UCSD-AML1 (cell line): ENCODE data around the gene ZDHHC11.
A peak's percentile ranks its signal among the peaks of the same experiment; 100 is the strongest.

Experiments used
- DNase-seq: peaks from one replicate; lab custom pipeline; 2025; ENCODE audit not compliant: unreplicated experiment; lab: John Stamatoyannopoulos, UW

Gene ZDHHC11, protein sequence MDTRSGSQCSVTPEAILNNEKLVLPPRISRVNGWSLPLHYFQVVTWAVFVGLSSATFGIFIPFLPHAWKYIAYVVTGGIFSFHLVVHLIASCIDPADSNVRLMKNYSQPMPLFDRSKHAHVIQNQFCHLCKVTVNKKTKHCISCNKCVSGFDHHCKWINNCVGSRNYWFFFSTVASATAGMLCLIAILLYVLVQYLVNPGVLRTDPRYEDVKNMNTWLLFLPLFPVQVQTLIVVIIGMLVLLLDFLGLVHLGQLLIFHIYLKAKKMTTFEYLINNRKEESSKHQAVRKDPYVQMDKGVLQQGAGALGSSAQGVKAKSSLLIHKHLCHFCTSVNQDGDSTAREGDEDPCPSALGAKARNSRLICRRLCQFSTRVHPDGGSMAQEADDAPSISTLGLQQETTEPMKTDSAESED

DNA sequence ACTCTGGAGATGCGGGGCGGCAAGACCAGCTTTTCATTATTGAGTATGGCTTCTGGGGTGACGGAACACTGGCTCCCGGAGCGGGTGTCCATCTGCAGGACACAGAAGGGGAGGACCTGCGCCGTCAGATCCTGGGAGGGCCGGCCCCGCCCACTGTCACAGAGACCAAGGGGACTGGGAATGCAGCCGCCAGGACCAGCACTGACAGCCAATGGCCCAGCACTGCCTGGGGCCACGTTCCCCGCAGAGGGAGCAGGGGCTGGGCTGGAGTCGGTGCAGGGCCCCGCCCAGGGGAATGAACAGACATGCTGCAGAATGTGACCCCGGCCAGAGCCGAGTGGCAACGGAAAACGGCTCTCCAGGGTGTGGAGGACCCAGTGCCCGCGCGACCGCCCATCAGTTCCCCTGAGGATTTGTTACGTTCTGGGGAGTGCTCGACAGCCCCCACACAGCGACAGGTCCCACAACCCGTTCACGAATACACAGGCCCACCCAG lies at the start of gene ZDHHC11:
Gene ZDHHC11, minus strand, starts transcription at position 476 of the 496 bp plus-strand sequence. Its CDS starts 384 bp downstream, at position 92.
- no peak for DNase-seq

DNA sequence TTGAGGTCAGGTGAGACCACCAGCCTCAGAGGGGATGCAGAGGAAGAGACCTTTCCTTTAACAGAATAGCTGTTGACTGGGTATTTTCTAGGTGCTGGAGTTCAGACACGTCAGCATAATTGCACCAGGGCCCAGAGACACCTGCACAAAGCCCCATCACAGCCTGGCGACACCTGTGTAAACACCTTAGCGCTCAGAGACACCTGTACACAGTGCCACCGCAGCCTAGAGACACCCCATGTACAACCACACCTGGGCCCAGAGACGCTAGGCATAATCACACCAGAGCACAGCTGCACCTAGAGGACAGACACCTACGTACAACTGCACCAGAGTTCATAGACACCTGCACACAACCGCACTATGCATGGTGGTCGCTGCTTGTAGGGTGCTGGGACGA lies 42.9 kb upstream of the ZDHHC11 start:
- no peak for DNase-seq

DNA sequence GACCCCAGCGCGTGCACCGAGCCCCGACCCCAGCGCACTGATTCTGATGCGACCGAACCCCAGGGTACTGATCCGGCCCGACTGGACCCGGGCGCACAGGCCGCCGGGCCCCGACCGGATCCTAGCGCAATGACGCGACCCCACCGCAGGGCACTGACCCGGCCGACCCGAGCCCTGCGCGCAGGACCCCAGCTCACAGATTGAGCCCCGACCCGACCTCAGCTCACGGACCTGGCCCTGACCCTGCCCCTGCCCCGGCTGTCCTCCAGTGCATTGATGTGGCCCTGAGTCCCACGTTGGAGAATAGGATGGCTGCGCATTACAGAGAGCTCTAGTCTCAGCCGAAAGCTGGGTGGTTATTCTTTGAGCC lies 42.3 kb upstream of the ZDHHC11 start:
- DNase-seq: no peak

DNA sequence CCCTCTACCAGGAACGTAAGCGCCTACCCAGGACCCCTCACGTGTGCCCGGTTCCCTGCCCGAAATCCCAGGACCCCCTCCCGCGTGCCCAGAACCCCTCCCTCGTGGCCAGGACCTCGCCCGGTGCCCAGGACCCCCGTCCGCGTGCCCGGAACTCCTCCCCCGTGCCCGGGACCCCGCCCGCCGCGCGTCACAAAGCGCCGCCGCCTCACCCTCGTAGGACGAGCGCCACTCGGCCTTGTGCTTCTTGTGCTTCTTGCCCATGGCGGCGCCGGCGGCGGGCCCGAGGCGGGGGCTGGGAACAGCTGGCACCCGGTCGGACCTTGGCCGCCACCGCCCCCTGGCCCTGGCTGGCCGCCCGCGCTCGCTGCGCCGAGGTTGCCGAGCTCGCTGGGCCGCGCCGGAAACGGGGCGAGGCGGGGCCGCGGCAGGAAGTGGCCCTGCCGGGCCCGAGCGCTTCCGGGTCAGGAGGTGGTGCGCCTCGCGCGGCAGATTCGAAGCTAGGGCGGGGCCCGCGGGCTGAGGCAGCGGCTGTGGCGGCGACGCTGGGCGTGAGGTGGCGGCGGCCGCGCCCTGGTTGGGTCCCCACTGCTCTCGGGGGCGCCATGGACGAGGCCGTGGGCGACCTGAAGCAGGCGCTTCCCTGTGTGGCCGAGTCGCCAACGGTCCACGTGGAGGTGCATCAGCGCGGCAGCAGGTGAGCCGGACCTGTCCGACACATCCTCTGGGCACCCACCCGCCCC lies 41.8 kb upstream of the ZDHHC11 start, which contains the start of the genes BRD9 and TRIP13:
Gene BRD9, minus strand, starts transcription at position 408 of the 743 bp plus-strand sequence. Its CDS starts 144 bp downstream, at position 264.
Gene TRIP13, plus strand, starts transcription at position 491 of the 743 bp plus-strand sequence. Its CDS starts 115 bp downstream, at position 606.
- peak; percentile 83 for DNase-seq

DNA sequence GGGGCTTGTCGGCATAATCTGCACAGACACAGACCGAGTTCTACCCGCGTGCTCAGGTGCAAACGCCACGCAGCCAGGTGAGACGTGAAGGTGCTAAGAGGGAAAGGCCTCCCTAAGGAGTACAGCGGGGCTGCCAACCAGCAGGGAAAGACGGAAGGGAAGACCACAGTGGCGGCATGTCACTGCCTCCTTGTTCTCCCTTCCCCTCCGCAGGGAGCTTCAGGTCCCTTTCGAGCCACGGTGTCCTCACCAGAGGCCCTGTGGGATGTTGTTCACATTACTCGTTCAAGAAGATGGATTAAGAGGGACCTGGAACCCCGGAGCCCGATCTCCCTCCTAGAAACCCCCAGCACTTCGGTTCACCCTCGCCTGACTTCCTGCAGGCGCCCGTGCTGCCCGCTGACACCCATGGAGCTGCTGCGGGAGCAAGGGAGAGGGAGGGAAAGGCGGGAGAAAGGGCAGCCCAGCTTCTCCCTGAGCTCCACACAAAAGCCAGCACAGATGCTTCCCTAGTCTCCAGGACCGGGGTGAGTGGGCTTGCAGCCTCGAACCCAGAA lies 41.1 kb upstream of the ZDHHC11 start:
- DNase-seq: peak; percentile 48

DNA sequence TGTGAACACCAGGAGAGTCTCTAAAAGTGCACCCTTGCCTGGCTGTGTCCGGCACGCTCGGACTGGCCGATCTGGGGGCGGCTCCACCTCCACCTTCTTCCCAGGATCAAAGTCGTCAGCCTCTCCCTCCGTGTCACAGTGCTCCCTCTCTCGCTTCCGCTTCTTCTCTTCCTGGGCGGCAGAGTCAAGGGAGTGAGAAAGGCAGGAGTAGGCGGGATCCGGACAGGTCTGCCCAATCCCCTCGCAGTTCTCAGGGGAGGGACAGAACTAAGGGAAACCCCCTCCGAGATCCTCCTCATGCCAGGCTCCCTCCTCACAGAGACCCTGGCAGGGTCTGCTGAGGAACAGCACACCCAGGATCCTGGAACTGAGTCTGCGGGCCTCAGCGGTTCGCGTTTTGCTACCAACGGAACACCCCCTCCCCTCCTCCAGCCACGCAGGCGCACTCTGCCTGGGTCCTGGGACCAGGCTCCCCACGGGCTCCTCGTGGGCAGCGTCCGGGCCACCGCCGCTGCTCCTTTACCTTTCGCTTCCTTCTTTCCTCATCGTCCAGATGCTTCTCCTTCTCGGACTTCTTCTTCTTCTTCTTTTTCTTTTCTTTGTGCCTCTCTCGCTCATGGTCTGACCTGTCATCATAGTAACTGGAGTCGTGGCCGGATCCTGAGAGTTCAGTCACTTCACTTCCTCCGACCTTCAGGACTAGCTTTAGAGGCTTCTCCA lies 40.5 kb upstream of the ZDHHC11 start:
- no peak for DNase-seq

DNA sequence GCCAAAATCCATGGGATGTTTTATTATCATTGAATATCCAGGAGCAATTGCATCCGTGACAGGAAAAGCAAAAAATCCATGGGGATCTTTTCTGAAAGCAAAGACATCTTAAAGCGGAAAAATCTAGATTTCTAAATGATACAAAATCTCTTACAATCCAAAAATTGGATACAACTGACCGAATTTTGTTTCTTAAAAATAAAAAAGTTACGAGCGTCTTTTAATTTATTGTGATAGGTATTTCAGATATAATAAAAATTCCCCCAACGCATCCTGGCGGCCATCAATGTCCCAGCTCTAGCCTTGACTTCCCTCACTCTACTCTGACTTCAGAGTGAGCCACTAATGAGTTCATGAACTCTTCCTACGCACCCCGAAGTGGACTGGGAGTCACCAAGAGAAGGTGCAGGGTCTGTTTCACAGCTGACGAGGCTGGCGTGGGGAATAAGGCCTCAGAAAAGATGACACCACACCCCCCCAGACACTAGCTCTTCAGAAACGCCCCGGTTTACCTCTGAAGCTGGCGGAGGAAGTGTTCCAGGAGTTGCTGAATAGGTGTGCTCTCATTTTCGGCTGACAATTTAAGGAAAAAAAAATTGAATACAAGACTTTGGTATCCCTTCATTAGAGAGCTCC lies 38.4 kb upstream of the ZDHHC11 start:
- DNase-seq: no peak

DNA sequence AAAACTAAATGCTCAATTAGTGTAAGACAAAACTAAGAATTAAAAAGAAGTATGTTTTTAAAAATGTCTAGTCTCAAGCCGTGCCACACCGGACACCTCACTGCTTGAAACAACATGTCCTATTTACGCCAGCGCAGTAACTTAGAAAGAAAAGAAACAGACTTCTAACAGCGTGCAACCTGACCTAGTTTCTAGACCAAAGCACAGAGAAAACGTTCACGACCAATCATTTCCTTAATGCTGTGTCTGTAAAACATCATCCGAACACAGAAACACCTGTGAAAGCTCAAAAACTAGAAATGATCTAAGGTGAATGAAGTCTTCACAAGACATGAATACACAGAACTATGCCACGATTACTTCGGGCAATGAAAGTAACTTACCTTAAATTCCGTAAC lies 37.9 kb upstream of the ZDHHC11 start:
- DNase-seq: no peak

DNA sequence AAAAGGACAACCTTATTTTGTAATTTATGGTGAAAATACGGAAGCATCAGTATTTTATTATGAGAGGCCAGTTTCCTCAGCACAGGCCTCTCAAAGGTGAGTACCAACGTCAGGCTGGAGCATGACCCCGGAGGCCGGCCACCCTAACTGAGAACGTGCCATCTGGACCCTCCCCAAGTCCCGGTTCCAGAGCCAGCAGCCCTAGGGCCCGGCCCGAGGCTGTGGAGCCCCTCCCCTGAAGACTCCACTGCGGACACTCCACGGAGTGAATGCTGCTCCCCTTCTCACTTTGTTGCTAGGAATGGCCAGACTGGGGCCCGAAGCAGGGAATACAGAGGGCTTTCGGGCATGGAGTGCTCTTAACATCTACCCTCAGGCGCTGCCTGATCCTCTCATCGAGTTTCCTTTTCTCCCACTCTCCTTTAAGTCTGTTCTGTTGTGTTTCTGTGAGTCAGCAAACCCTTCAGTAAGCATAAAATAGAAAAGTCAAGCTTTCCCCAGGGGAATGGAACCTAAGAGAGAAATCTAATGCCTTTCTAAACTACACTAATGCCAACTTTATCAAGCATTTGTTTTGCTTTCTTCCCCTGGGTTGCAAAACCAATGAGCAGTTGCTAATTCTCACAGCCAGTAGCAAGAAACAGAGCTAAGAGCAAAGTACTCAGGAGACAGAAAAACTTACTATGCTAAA lies 37.3 kb upstream of the ZDHHC11 start:
- DNase-seq: no peak

DNA sequence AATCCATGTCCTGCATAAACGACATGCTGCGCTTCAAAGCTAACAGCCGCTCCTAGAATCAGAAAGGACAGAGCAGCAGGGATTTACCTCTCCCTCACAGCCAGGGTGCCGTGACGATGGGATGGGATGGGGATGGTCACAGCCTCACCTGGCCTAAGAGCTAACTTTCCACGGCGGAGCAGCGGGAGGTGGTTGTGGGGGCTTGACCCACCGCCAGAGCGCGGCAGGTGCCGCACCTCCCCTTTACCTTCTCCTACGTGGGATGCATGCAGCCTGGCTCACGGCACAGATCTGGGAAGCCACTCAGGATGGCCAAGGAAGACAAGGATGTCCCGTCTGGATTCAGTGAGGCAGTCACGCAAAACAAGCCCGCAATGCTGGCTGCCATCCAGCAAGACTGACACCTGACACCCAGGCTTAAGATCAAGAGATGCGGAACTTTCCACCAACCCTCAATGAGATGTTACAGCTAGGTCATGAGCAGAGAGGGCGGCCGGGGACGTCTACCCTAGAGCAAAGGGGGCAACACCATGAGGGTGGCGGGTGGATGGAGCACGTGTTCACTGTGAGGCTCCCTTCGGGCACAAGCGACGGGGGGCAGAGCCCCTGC lies 36.0 kb upstream of the ZDHHC11 start:
- no peak for DNase-seq

DNA sequence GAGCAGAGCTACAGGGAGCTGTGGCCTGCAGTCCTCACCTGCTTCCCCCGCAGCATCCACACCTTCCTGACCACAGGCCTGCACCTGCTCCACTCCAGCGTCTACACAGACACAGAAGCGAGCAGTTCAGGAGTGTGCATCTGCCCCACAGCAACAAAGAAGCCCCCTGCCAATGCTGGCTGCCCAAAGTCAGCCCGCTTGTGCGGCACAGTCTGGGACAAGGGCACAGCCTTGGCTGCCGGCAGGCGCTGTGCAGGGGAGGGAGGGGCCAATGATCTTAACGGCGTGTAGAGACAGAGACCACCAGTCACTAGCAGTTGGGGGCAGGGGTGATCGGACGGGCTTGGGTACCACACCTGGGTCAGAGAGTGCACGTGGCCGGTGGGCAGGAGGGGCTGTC lies 35.2 kb upstream of the ZDHHC11 start:
- no peak for DNase-seq

DNA sequence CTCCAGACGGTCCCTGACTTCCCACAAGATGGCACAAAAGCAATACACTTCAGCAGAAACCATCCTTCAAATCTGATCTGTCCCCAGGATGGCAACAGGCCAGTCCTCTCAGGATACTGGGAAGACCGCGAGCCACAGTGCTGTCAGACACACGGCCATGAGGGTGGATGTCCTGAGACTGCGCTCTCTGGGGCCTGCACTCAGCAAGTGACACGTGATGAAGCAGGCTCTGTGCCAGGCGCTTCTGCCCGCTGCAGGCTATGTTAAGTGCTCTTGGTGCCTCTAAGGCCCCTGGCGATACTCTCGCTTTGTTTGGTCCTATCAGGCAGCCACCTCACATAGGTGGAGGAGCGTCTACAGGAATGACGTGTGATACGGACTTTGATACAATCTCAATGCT lies 34.7 kb upstream of the ZDHHC11 start:
- DNase-seq: no peak

DNA sequence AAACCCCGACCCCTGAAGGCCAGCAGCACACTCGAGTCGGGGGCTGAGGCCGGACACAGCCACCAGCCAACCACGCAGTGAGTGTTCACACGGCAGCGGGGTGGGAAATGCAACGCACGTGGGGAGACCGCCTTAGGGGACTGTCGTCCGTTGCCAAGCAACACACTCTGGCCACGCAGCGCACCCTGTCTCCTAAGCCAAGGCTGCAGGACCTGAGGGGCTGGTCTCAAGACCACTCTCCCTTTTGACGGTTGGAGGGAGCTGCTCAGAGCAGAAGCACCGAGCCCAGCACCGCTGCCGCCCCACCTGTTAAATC lies 34.3 kb upstream of the ZDHHC11 start:
- no peak for DNase-seq

DNA sequence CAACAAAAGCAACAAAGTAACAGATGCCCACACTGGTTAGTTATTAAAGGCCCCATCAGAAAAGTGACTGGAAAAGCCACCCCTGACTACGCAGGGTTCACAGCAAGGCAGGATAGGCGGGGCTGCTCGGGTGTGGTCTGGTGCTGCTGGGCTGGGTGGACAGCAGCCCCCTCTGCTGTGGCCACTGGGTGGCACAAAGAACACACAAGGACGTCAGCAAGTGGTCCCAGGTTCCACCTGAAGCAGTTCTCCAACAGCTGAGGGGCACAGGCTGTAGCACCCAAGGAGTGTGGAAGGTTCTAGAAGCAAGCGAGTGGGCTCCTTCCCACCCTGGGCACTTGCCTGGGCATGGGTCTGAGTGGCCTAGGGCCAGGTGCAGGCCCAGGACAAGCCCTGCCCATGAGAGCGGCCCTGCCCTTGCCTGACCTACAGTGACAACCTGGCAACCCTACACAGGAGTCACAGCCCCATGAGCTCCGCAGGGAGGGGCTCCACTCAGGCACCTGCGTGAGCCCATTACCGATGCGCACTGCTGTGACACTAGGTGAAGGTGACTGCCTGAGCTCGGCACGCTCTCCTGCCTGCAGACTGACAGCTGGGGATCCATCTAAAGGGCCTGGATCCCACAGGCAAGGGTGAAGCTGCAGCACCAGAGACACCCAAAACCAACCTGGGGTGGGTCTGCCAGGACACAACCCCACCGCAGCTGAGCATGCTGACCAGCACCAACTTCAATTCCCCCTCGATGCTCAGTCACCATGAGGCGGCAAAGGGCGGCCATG lies 33.8 kb upstream of the ZDHHC11 start:
- DNase-seq: no peak

DNA sequence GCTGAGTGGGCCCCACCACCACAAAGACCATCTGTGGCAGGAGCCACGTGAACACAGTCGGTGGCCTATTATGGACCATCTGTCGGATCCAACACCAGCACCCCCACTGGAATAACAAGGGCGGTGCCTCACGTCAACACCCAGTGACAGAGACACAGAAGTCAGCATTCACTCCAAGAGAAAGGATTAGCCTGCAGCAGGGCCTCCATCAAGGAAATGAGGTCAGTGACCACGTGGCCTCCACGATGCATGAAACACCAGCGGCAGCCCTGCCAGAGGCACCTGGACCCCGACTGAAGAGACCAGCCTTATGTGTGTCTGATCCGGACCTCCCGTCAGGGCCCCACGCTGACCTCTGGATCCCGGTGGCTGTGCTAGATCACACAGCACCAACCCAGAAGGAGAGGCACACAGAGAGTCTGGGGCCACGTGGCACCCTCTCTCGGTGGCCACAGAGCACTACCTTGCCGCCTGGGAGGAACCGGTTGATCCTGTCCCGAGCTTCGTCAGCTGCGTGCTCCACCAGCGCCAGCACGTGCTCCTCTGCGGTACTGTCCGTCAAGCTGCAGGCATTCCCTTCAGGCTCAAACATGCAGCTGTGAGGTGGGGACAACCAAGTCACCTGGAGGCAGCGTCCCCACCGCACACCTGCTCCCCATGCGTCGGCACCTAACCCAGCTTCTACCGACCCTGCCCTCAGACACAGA lies 32.8 kb upstream of the ZDHHC11 start:
- DNase-seq: no peak

DNA sequence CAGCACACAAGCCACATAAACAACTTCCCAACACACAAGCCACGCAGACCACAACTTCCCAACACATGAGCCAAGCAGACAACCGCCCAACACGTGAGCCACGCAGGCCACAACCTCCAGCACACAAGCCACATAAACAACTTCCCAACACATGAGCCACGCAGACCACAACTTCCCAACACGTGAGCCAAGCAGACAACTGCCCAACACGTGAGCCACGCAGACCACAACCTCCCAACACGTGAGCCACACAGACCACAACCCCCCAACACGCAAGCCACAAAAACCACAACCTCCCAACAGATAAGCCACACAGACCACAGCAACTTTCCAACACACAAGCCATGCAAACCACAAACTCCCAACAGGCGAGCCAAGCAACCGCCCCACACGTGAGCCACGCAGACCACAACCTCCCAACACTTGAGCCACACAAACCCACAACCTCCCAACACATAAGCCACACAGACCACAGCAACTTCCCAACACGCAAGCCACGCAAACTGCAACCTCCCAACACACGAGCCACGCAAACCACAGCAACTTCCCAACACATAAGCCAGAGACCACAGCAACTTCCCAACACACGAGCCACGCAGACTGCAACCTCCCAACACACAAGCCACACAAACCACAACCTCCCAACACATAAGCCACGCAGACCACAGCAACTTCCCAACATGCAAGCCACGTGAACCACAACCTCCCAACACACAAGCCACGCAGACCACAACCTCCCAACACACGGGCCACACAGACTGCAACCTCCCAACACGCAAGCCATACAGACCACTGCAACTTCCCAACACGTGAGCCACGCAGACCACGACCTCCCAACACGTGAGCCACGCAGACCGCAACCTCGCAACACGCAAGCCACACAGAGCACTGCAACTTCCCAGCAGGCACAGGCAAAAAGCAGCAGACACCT lies 31.7 kb upstream of the ZDHHC11 start:
- no peak for DNase-seq

DNA sequence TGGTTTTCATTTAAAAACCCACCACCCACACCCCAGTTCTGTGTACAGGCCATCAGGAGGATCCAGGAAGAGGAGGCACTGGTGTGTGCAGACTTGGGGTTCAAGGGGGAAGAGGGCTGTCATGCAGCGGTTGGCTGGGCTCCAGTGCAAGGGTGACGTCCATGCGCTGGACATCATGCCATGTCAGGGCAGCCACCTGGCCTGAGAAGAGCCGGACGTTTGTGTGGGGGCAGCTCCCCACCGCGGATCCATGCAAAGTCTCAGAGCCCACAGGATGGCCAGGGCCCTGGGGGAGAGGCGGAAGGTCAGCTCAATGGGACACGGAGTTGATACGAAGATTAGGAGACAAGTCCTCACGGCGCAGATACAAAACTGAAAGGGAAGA lies 30.8 kb upstream of the ZDHHC11 start:
- DNase-seq: no peak
